GM19238 (cell line): ENCODE measurements around the gene NPM3.
A peak's percentile ranks its signal among the peaks of the same experiment; 100 is the strongest.

ENCODE experiments used
- DNase-seq: peaks from one replicate; pipeline ENCODE4 v3.0.0; 2011; ENCODE audit warnings: low spot score; ENCODE audit not compliant: insufficient read length

Gene NPM3

GRCh38 chr10:101782811-101783735 lies at the start of gene NPM3:
NPM3 (minus strand) TSS chr10:101783446; CDS start chr10:101783390, 56 bp downstream.
- DNase-seq = peak; percentile 91

- DNase-seq = no peak
Observed at GRCh38 chr10:101832325-101832771, 49.1 kb upstream of the NPM3 start.

- DNase-seq = no peak
Observed at GRCh38 chr10:101831169-101831811, 48.0 kb upstream of the NPM3 start.

- peak; percentile 80 for DNase-seq
Observed at GRCh38 chr10:101830322-101831168, 47.3 kb upstream of the NPM3 start.

- peak; percentile 81 for DNase-seq
Observed at GRCh38 chr10:101829561-101830315, 46.5 kb upstream of the NPM3 start.

GRCh38 chr10:101828766-101829551 lies 45.7 kb upstream of the NPM3 start:
- DNase-seq = no peak

GRCh38 chr10:101827919-101828600 lies 44.8 kb upstream of the NPM3 start:
- no peak for DNase-seq

- DNase-seq = no peak
Observed at GRCh38 chr10:101826852-101827434, 43.7 kb upstream of the NPM3 start.

GRCh38 chr10:101824736-101825135 lies 41.5 kb upstream of the NPM3 start:
- DNase-seq = no peak

- no peak for DNase-seq
Observed at GRCh38 chr10:101818872-101819633, 35.8 kb upstream of the NPM3 start.

GRCh38 chr10:101818119-101818871 lies 35.0 kb upstream of the NPM3 start, which contains the start of gene OGA:
OGA (minus strand) TSS chr10:101818444; CDS start chr10:101818022, 422 bp downstream.
- peak; percentile 87 for DNase-seq

- DNase-seq = no peak
Observed at GRCh38 chr10:101817337-101818118, 34.3 kb upstream of the NPM3 start.

GRCh38 chr10:101816913-101817336 lies 33.7 kb upstream of the NPM3 start:
- DNase-seq = no peak

- no peak for DNase-seq
Observed at GRCh38 chr10:101816376-101816775, 33.1 kb upstream of the NPM3 start.

- no peak for DNase-seq
Observed at GRCh38 chr10:101814466-101815071, 31.3 kb upstream of the NPM3 start.

- no peak for DNase-seq
Observed at GRCh38 chr10:101812606-101813005, 29.4 kb upstream of the NPM3 start.
